Muscle of back (tissue), 11 donors: Measurements from ENCODE around the gene KCNJ3. TPM values are rescaled to one million over a fixed set of nuclear protein-coding genes. Genes with fewer than 3 reads are reported as not detected.

Experiments
- DNase-seq, 3 donors: peaks; one replicate each; pipeline versions ENCODE4 v3.0.0 to v3.0.0-alpha.2; 2013
- polyA plus RNA-seq, 10 donors: library from polyadenylated mRNA; unstranded; fragments of 120-200 nt; gene quantifications; one replicate each; pipeline ENCODE4 v1.2.1, GENCODE V29; 2013; ENCODE audit not compliant: insufficient read length in 10 of 10

KCNJ3 gene
- polyA plus RNA-seq, 10 donors: 0.31 to 1.0 (median 0.73) TPM

- DNase-seq: no peak
Measured at GRCh38 chr2:154707994-154708575, 9.6 kb downstream of the KCNJ3 start.

- DNase-seq: peak; percentile 35 to 60 (median 36)
Measured at GRCh38 chr2:154709215-154709614, 10.7 kb downstream of the KCNJ3 start.

GRCh38 chr2:154710078-154710477 lies 11.6 kb downstream of the KCNJ3 start:
- no peak for DNase-seq

- DNase-seq: no peak
Measured at GRCh38 chr2:154710685-154711084, 12.2 kb downstream of the KCNJ3 start.

GRCh38 chr2:154713675-154714074 lies 15.2 kb downstream of the KCNJ3 start:
- no peak for DNase-seq

- DNase-seq: peak; percentile 36 to 66 (median 39)
Measured at GRCh38 chr2:154720651-154721050, 22.2 kb downstream of the KCNJ3 start.

- no peak for DNase-seq
Measured at GRCh38 chr2:154724194-154724797, 25.8 kb downstream of the KCNJ3 start.

- peak; percentile 56 to 75 (median 63) for DNase-seq
Measured at GRCh38 chr2:154740361-154740760, 41.9 kb downstream of the KCNJ3 start.

- peak in 2 of 3 donors; percentile 10 to 20 for DNase-seq
Measured at GRCh38 chr2:154758871-154759270, 60.4 kb downstream of the KCNJ3 start.

GRCh38 chr2:154762638-154763037 lies 64.1 kb downstream of the KCNJ3 start:
- DNase-seq: no peak

- no peak for DNase-seq
Measured at GRCh38 chr2:154771664-154772284, 73.3 kb downstream of the KCNJ3 start.

- peak in 1 of 3 donors; percentile 10 for DNase-seq
Measured at GRCh38 chr2:154776825-154777224, 78.3 kb downstream of the KCNJ3 start.

- DNase-seq: no peak
Measured at GRCh38 chr2:154794406-154794805, 95.9 kb downstream of the KCNJ3 start.

- no peak for DNase-seq
Measured at GRCh38 chr2:154795651-154796050, 97.2 kb downstream of the KCNJ3 start.

- DNase-seq: no peak
Measured at GRCh38 chr2:154804451-154804850, 106.0 kb downstream of the KCNJ3 start.

GRCh38 chr2:154813636-154814035 lies 115.1 kb downstream of the KCNJ3 start:
- DNase-seq: no peak

GRCh38 chr2:154814856-154815255 lies 116.4 kb downstream of the KCNJ3 start:
- DNase-seq: no peak

- no peak for DNase-seq
Measured at GRCh38 chr2:154825358-154825757, 126.9 kb downstream of the KCNJ3 start.

- no peak for DNase-seq
Measured at GRCh38 chr2:154826827-154827226, 128.3 kb downstream of the KCNJ3 start.

GRCh38 chr2:154827286-154827685 lies 128.8 kb downstream of the KCNJ3 start:
- DNase-seq: peak in 1 of 3 donors; percentile 4

GRCh38 chr2:154832711-154833110 lies 134.2 kb downstream of the KCNJ3 start:
- DNase-seq: no peak

- no peak for DNase-seq
Measured at GRCh38 chr2:154836632-154837031, 138.1 kb downstream of the KCNJ3 start.

GRCh38 chr2:154837035-154837434 lies 138.5 kb downstream of the KCNJ3 start:
- DNase-seq: no peak
